NB4 (cell line): Measurements from ENCODE around the gene CDC42EP2.
"Not testable (repeated sequence)": the region's sequence is repeated elsewhere in the genome, so short reads cannot be mapped to it uniquely, and the experiment has no call there.

Experiments
- MYC ChIP-seq: IDR thresholded peaks from 2 replicates; pipeline ENCODE4 v1.6.1; 2011; ENCODE audit warnings: low read depth, low read length
- POLR2A ChIP-seq: IDR thresholded peaks from 2 replicates; pipeline ENCODE4 v1.6.1; 2011; ENCODE audit warnings: mild to moderate bottlenecking; ENCODE audit not compliant: insufficient read length; ENCODE audit errors: extremely low read depth
- TF ChIP-seq, protein P1 (sequence below): IDR thresholded peaks from one replicate; pipeline ENCODE4 v1.5.1; 2012; ENCODE audit warnings: low read depth, low read length
- TF ChIP-seq, protein P2 (sequence below): IDR thresholded peaks from 2 replicates; pipeline ENCODE4 v1.6.1; 2011; ENCODE audit warnings: low read depth, low read length

DNA sequence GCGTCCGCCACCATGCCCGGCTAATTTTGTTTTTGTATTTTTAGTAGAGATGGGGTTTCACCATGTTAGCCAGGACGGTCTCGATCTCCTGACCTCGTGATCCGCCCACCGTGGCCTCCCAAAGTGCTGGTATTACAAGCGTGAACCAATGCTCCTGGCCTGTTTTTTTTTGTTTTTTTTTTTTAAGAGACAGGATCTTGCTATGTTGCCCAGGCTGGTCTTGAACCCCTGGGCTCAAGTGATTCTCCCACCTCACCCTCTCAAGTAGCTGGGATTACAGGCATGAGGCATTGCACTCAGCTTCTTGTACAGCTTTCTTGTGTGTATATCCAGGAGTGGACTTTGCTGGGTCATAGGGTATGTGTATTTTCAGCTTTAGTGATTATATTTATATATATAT is 17.9 kb downstream of the CDC42EP2 start:
- TF ChIP-seq, protein P1, sequence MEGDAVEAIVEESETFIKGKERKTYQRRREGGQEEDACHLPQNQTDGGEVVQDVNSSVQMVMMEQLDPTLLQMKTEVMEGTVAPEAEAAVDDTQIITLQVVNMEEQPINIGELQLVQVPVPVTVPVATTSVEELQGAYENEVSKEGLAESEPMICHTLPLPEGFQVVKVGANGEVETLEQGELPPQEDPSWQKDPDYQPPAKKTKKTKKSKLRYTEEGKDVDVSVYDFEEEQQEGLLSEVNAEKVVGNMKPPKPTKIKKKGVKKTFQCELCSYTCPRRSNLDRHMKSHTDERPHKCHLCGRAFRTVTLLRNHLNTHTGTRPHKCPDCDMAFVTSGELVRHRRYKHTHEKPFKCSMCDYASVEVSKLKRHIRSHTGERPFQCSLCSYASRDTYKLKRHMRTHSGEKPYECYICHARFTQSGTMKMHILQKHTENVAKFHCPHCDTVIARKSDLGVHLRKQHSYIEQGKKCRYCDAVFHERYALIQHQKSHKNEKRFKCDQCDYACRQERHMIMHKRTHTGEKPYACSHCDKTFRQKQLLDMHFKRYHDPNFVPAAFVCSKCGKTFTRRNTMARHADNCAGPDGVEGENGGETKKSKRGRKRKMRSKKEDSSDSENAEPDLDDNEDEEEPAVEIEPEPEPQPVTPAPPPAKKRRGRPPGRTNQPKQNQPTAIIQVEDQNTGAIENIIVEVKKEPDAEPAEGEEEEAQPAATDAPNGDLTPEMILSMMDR: not testable (repeated sequence)
- not testable (repeated sequence) for TF ChIP-seq POLR2A, MYC
- TF ChIP-seq, protein P2, sequence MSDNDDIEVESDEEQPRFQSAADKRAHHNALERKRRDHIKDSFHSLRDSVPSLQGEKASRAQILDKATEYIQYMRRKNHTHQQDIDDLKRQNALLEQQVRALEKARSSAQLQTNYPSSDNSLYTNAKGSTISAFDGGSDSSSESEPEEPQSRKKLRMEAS: not testable (repeated sequence)
